OCI-LY1 (cell line): ENCODE measurements around the gene CCDC102B.

ENCODE experiments used
- H2AFZ ChIP-seq: fragments of 200-600 bp; sonication (generic), shearing (Covaris generic); 2 replicates; pipeline ENCODE4 v1.6.0; 2014; ENCODE audit warnings: antibody characterized with exemption, mild to moderate bottlenecking, low read length
- H3F3A ChIP-seq: fragments of 200-600 bp; sonication (generic), shearing (Covaris generic); 2 replicates; pipeline ENCODE4 v1.6.0; 2014; ENCODE audit warnings: mild to moderate bottlenecking, antibody characterized with exemption, low read length, moderate library complexity; ENCODE audit not compliant: insufficient read depth
- H3K27ac ChIP-seq: fragments of 200-600 bp; sonication (generic); 2 replicates; pipeline ENCODE4 v1.5.1; 2014; ENCODE audit warnings: low read length, mixed run types, mild to moderate bottlenecking, low read depth; ENCODE audit not compliant: poor library complexity, severe bottlenecking
- H3K27me3 ChIP-seq: fragments of 200-600 bp; sonication (generic); 2 replicates; pipeline ENCODE4 v1.6.0; 2014; ENCODE audit warnings: antibody characterized with exemption, mild to moderate bottlenecking, low read length, moderate library complexity; ENCODE audit not compliant: insufficient read depth
- H3K36me3 ChIP-seq: fragments of 200-600 bp; sonication (generic); 2 replicates; pipeline ENCODE4 v1.6.1; 2014; ENCODE audit warnings: mild to moderate bottlenecking, antibody characterized with exemption, low read length, moderate library complexity, mixed read lengths; ENCODE audit not compliant: insufficient read depth
- H3K4me1 ChIP-seq: fragments of 200-600 bp; sonication (generic); 2 replicates; pipeline ENCODE4 v1.5.1; 2014; ENCODE audit warnings: mild to moderate bottlenecking, low read length, moderate library complexity; ENCODE audit not compliant: insufficient read depth, severe bottlenecking
- H3K4me2 ChIP-seq: fragments of 200-600 bp; sonication (generic), shearing (Covaris generic); 2 replicates; pipeline ENCODE4 v1.6.1; 2014; ENCODE audit warnings: low read length
- H3K4me3 ChIP-seq: fragments of 200-600 bp; sonication (generic); 2 replicates; pipeline ENCODE4 v1.5.1; 2014; ENCODE audit warnings: low read length, low read depth, mild to moderate bottlenecking, mixed read lengths; ENCODE audit not compliant: poor library complexity, severe bottlenecking
- H3K79me2 ChIP-seq: fragments of 200-600 bp; shearing (Covaris generic); 2 replicates; pipeline ENCODE4 v1.6.1; 2016; ENCODE audit warnings: mixed run types, low read length, mixed read lengths; ENCODE audit not compliant: insufficient read depth
- H3K9ac ChIP-seq: fragments of 200-600 bp; sonication (generic), shearing (Covaris generic); 2 replicates; pipeline ENCODE4 v1.6.1; 2014; ENCODE audit warnings: mild to moderate bottlenecking, low read length, mixed read lengths
- H3K9me2 ChIP-seq: fragments of 200-600 bp; sonication (generic), shearing (Covaris generic); 2 replicates; pipeline ENCODE4 v1.6.1; 2014; ENCODE audit warnings: low read depth, mild to moderate bottlenecking, low read length, mixed read lengths
- H3K9me3 ChIP-seq: fragments of 200-600 bp; shearing (Covaris generic); 2 replicates; pipeline ENCODE4 v1.6.1; 2014; ENCODE audit warnings: low read length, mixed read lengths
- H4K20me1 ChIP-seq: fragments of 200-600 bp; sonication (generic), shearing (Covaris generic); 2 replicates; pipeline ENCODE4 v1.6.0; 2016; ENCODE audit warnings: mild to moderate bottlenecking, low read length; ENCODE audit not compliant: insufficient read depth
- CTCF ChIP-seq: fragments of 200-600 bp; sonication (generic), shearing (Covaris generic); IDR thresholded peaks from 2 replicates; pipeline ENCODE4 v1.5.1; 2017; ENCODE audit warnings: mild to moderate bottlenecking, antibody characterized with exemption, low read length, moderate library complexity, mixed read lengths
- EZH2 ChIP-seq: fragments of 200-600 bp; sonication (generic), shearing (Covaris generic); IDR thresholded peaks from 2 replicates; pipeline ENCODE4 v1.8.0; 2017; ENCODE audit warnings: borderline replicate concordance, mixed run types, mild to moderate bottlenecking, antibody characterized with exemption, low read length, moderate library complexity, mixed read lengths

CCDC102B gene

GRCh38 chr18:68928762-68929675 is 131.1 kb downstream of the CCDC102B start:
- Histone ChIP-seq H3K9ac (no peak overlapping the region), H3K9me3 (no peaks in the 10 kb centered on the region), H3K9me2 (no peaks in the 10 kb centered on the region), H3K4me1 (no peaks in the 10 kb centered on the region), H3F3A (no peaks in the 10 kb centered on the region), H3K36me3 (no peaks in the 10 kb centered on the region), H3K27me3 (no peaks in the 10 kb centered on the region), H4K20me1 (no peaks in the 10 kb centered on the region), H2AFZ (no peak overlapping the region), H3K4me2 (no peak overlapping the region), H3K27ac (no peak overlapping the region), H3K4me3 (no peak overlapping the region), H3K79me2 (no peaks in the 10 kb centered on the region)
- no peak for TF ChIP-seq EZH2
- TF ChIP-seq CTCF = no peak

- Histone ChIP-seq H3K4me1 (no peaks in the 10 kb centered on the region), H3K27ac (no peak overlapping the region), H3K36me3 (no peaks in the 10 kb centered on the region), H3K9me3 (no peaks in the 10 kb centered on the region), H3K27me3 (no peaks in the 10 kb centered on the region), H3K4me2 (no peak overlapping the region), H3K79me2 (no peaks in the 10 kb centered on the region), H3K9ac (no peak overlapping the region), H2AFZ (no peak overlapping the region), H4K20me1 (no peaks in the 10 kb centered on the region), H3K4me3 (no peak overlapping the region), H3F3A (no peaks in the 10 kb centered on the region), H3K9me2 (no peaks in the 10 kb centered on the region)
- no peak for TF ChIP-seq EZH2
- no peak for TF ChIP-seq CTCF
Observed at GRCh38 chr18:68935686-68936085, 137.8 kb downstream of the CCDC102B start.

DNA sequence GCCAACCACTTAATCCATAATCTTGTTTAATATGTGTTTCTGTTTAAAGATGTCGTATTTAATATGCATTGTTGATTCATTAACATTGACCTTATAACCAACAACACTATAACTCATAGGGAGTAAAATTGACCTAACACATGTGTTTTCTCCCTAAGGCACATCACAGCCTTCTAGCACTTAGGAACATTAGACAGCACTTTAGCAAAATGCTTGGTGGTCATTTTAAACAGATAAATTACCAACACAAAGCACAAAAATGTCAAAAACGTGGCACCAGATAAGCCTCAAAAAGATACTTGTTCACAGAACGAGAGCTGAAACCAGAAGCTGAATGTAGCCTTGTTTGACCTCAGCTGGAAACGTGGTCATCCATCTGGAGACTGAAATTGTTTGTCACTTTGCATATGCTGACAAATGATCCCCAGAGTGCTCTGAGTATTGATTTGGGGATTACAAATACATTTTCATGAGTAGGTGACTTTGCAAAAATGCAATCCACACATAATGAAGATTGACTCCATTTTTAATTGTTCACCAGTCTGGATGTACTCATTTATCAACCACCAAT is 139.2 kb downstream of the CCDC102B start:
- H3K4me1 ChIP-seq = no peaks in the 10 kb centered on the region
- H3K79me2 ChIP-seq = no peaks in the 10 kb centered on the region
- no peak for TF ChIP-seq EZH2
- no peak for TF ChIP-seq CTCF
- H3K27me3 ChIP-seq = no peaks in the 10 kb centered on the region
- H3K4me2 ChIP-seq = no peak overlapping the region
- H4K20me1 ChIP-seq = no peaks in the 10 kb centered on the region
- no peaks in the 10 kb centered on the region for H3F3A ChIP-seq
- H3K9ac ChIP-seq = no peak overlapping the region
- H3K27ac ChIP-seq = no peak overlapping the region
- H3K9me3 ChIP-seq = no peaks in the 10 kb centered on the region
- no peaks in the 10 kb centered on the region for H3K9me2 ChIP-seq
- no peak overlapping the region for H3K4me3 ChIP-seq
- no peaks in the 10 kb centered on the region for H3K36me3 ChIP-seq
- H2AFZ ChIP-seq = no peak overlapping the region
